Measurements from ENCODE around the gene NGDN.
A peak's percentile ranks its signal among the peaks of the same experiment; 100 is the strongest.

NGDN gene

GRCh38 chr14:23478109-23478759 lies 8.7 kb downstream of the NGDN start:
- H3K4me1 ChIP-seq (ENCODE audit: control insufficient read depth, insufficient read depth, low read length) = no peaks in the 10 kb centered on the region
- ChIA-PET POLR2A (interaction anchor here (0.6 to 1.7 kb wide), 8 partner anchors 74 to 171 kb away, joined by 3 to 9 read pairs (median 4); partner anchors contain the start of genes BCL2L2 and ZFHX2), CTCF (interaction anchor here (0.5 to 13.3 kb wide), 22 partner anchors 10 to 954 kb away, joined by 3 to 338 read pairs (median 4); partner anchors contain the start of gene THTPA)
- TF ChIP-seq CTCF (tag by site-specific recombination; IDR thresholded peaks at IDR 0.05) (0 out of 2 replicates have a peak, but pooled peaks have one; percentile 36), ZNF501 (tag by site-specific recombination; IDR thresholded peaks at IDR 0.05) (no peak), SETDB1 (IDR thresholded peaks at IDR 0.05; ENCODE audit: insufficient read length, low read length) (no peak), ZNF654 (tag by site-specific recombination; IDR thresholded peaks at IDR 0.05; ENCODE audit: low read depth) (peak; percentile 50)
- no peaks in the 10 kb centered on the region for H3K9me3 ChIP-seq (ENCODE audit: control insufficient read depth, insufficient read depth, low read depth, low read length)
- no peak overlapping the region for H3K27ac ChIP-seq (ENCODE audit: extremely low read depth, low read depth, low read length)
- no peak overlapping the region for H3K4me3 ChIP-seq (ENCODE audit: low read depth, low read length)
- H3K36me3 ChIP-seq (ENCODE audit: control insufficient read depth in 2 of 2, insufficient read depth in 1 of 2, low read length in 2 of 2) = peaks cover 52 to 83% of the 10 kb centered on the region in 2 experiments

- Histone ChIP-seq H3K36me3 (ENCODE audit: control insufficient read depth in 2 of 2, insufficient read depth in 1 of 2, low read length in 2 of 2) (peaks cover 26 to 78% of the 10 kb centered on the region in 2 experiments), H3K4me3 (ENCODE audit: low read depth, low read length) (no peak overlapping the region), H3K9me3 (ENCODE audit: control insufficient read depth, insufficient read depth, low read depth, low read length) (no peaks in the 10 kb centered on the region), H3K4me1 (ENCODE audit: control insufficient read depth, insufficient read depth, low read length) (no peaks in the 10 kb centered on the region), H3K27ac (ENCODE audit: extremely low read depth, low read depth, low read length) (no peak overlapping the region)
- ChIA-PET CTCF (interaction anchor here (0.7 to 13.3 kb wide), 5 partner anchors 13 to 155 kb away, joined by 3 to 338 read pairs (median 4); partner anchors contain the start of gene THTPA), POLR2A (no interaction called here)
- TF ChIP-seq REST (tag by site-specific recombination; IDR thresholded peaks at IDR 0.05) (peak; percentile 96), HOXD13 (CRISPR knock-in tag; IDR thresholded peaks at IDR 0.05; ENCODE audit: borderline replicate concordance) (no peak), ZEB2 (tag by site-specific recombination; IDR thresholded peaks at IDR 0.05) (no peak), YY2 (tag by site-specific recombination; IDR thresholded peaks at IDR 0.05) (no peak), SP2 (tag by site-specific recombination; IDR thresholded peaks at IDR 0.05) (no peak), ZNF140 (tag by site-specific recombination; IDR thresholded peaks at IDR 0.05) (no peak), PRDM4 (tag by site-specific recombination; IDR thresholded peaks at IDR 0.05) (no peak)
Measured at GRCh38 chr14:23481362-23481970, 12.0 kb downstream of the NGDN start.
